Retinal pigment epithelial cell (primary cell): Measurements from ENCODE around the gene UBE2F.

Experiments
- DNase-seq: peaks from one replicate; pipeline ENCODE4 v3.0.0-alpha.2; 2010; ENCODE audit warnings: low read depth
- H3K4me3 ChIP-seq: 2 replicates; pipeline ENCODE4 v1.5.1; 2011; ENCODE audit warnings: mild to moderate bottlenecking, low read length, control low read depth, moderate library complexity
- CTCF ChIP-seq: conservative IDR thresholded peaks from 2 replicates; pipeline ENCODE4 v1.5.1; 2011; ENCODE audit warnings: low read depth, low read length, control low read depth, inconsistent platforms

The UBE2F gene

GRCh38 chr2:237932731-237933131 is 34.1 kb upstream of the UBE2F start:
- no peak overlapping the region for H3K4me3 ChIP-seq
- no peak for TF ChIP-seq CTCF
- DNase-seq = peak; percentile 3

GRCh38 chr2:237934186-237934585 is 32.6 kb upstream of the UBE2F start:
- no peak for DNase-seq
- H3K4me3 ChIP-seq = no peak overlapping the region
- no peak for TF ChIP-seq CTCF

- H3K4me3 ChIP-seq = no peak overlapping the region
- no peak for TF ChIP-seq CTCF
- DNase-seq = no peak
These were observed 30.9 kb upstream of the UBE2F start for GRCh38 chr2:237935740-237936452.

GRCh38 chr2:237939251-237939650 is 27.6 kb upstream of the UBE2F start:
- H3K4me3 ChIP-seq = no peak overlapping the region
- no peak for TF ChIP-seq CTCF

GRCh38 chr2:237940828-237941227 is 26.0 kb upstream of the UBE2F start:
- no peak for DNase-seq
- no peak overlapping the region for H3K4me3 ChIP-seq
- TF ChIP-seq CTCF = no peak

More at GRCh38 chr2:237939251-237939650, 27.6 kb upstream of the UBE2F start:
- no peak for DNase-seq

GRCh38 chr2:237941239-237941638 is 25.6 kb upstream of the UBE2F start:
- TF ChIP-seq CTCF = no peak
- no peak overlapping the region for H3K4me3 ChIP-seq
- DNase-seq = no peak

- no peak overlapping the region for H3K4me3 ChIP-seq
- TF ChIP-seq CTCF = no peak
- no peak for DNase-seq
These were observed 24.3 kb upstream of the UBE2F start for GRCh38 chr2:237942513-237942899.
